GM12878 (cell line): ENCODE data around the gene SMIM38. TPM values are rescaled to one million over a fixed set of nuclear protein-coding genes. Genes with fewer than 3 reads are reported as not detected.

Source experiments
- ASH2L ChIP-seq: fragments of 300-600, 200-600 bp; sonication (generic); IDR thresholded peaks from 2 replicates; pipeline ENCODE4 v1.6.1; 2017; ENCODE audit warnings: low read depth, mild to moderate bottlenecking, borderline replicate concordance
- ATF2 ChIP-seq: IDR thresholded peaks from 2 replicates; pipeline ENCODE4 v1.6.1; 2012; ENCODE audit warnings: low read length, inconsistent platforms
- ATF7 ChIP-seq: fragments of 450-650 bp; IDR thresholded peaks from 2 replicates; pipeline ENCODE4 v1.6.1; 2016; ENCODE audit warnings: low read depth, mild to moderate bottlenecking
- CBFB ChIP-seq: IDR thresholded peaks from 2 replicates; pipeline ENCODE4 v1.6.1; 2016; ENCODE audit warnings: antibody characterized with exemption, low read depth
- CBX5 ChIP-seq: sonication (generic); IDR thresholded peaks from 2 replicates; pipeline ENCODE4 v1.6.1; 2016; ENCODE audit warnings: low read depth, moderate library complexity, mild to moderate bottlenecking, inconsistent platforms
- EP300 ChIP-seq, 2 experiments: fragments of 150-350 bp in 1 of 2; IDR thresholded peaks; 2 replicates each; pipeline ENCODE4 v1.6.1; 2011 to 2012; ENCODE audit warnings: low read depth in 2 of 2, low read length in 2 of 2, borderline replicate concordance in 1 of 2, improper control_type of control experiment in 1 of 2, inconsistent platforms in 1 of 2; ENCODE audit not compliant: control insufficient read depth in 1 of 2
- LARP7 ChIP-seq: fragments of 450-650 bp; IDR thresholded peaks from 2 replicates; pipeline ENCODE4 v1.6.1; 2017; ENCODE audit warnings: mild to moderate bottlenecking
- MAX ChIP-seq: IDR thresholded peaks from 2 replicates; pipeline ENCODE4 v1.6.1; 2012; ENCODE audit warnings: low read depth, low read length, improper control_type of control experiment
- NKRF ChIP-seq: fragments of 450-650 bp; conservative IDR thresholded peaks from 2 replicates; pipeline ENCODE4 v1.6.1; 2017; ENCODE audit warnings: mild to moderate bottlenecking, moderate library complexity
- NR2F1 ChIP-seq: fragments of 450-650 bp; conservative IDR thresholded peaks from 2 replicates; pipeline ENCODE4 v1.6.1; 2017; ENCODE audit warnings: mild to moderate bottlenecking
- SRF ChIP-seq, 2 experiments: IDR thresholded peaks; 2 replicates each; pipeline ENCODE4 v1.6.1; 2011; ENCODE audit warnings: low read depth in 2 of 2, low read length in 2 of 2, mild to moderate bottlenecking in 1 of 2, moderate library complexity in 1 of 2
- USF1 ChIP-seq: IDR thresholded peaks from 2 replicates; pipeline ENCODE4 v1.6.1; 2011; ENCODE audit warnings: borderline replicate concordance, low read depth, mild to moderate bottlenecking, moderate library complexity, mixed read lengths, low read length; ENCODE audit not compliant: insufficient read depth; ENCODE audit errors: extremely low read length
- YBX1 ChIP-seq: fragments of 450-650 bp; IDR thresholded peaks from 2 replicates; pipeline ENCODE4 v1.6.1; 2016; ENCODE audit warnings: antibody characterized with exemption
- ZBTB11 ChIP-seq: fragments of 450-650 bp; formaldehyde crosslinking; IDR thresholded peaks from 2 replicates; pipeline ENCODE4 v1.5.0; 2022; ENCODE audit warnings: mild to moderate bottlenecking, missing genetic modification characterization
- ZBTB40 ChIP-seq: fragments of 450-650 bp; IDR thresholded peaks from 2 replicates; pipeline ENCODE4 v1.6.1; 2016; ENCODE audit warnings: mild to moderate bottlenecking, moderate library complexity, borderline replicate concordance
- polyA plus RNA-seq, 11 experiments: library from polyadenylated mRNA; depleted of rRNA in 4 of 11; unstranded in 6 of 11; stranded (reverse) in 5 of 11; fragments of >200 nt; fragmentation: Nextera tagmentation in 4 of 11; fragmentation: Illumina TruSeq in 1 of 11; extraction: Ambion mirVana in 4 of 11; extraction: Trizol in 1 of 11; gene quantifications; 1 replicate in 1 of 11; 2 replicates in 10 of 11; pipeline versions ENCODE4 v1.2.1 to v1.2.3, GENCODE V29; 2011 to 2016; ENCODE audit warnings: inconsistent platforms in 2 of 11, missing spikeins in 2 of 11, low read depth in 1 of 11
- total RNA-seq, 4 experiments: library from RNA; depleted of rRNA in 3 of 4; stranded (reverse); fragments of >200 nt in 3 of 4; fragmentation: Illumina TruSeq in 1 of 4; extraction: Trizol in 1 of 4; gene quantifications; 2 replicates each; pipeline versions ENCODE4 v1.2.1 to v1.2.3, GENCODE V29; 2013 to 2021

The SMIM38 gene
- total and polyA plus RNA-seq, 10 of the 15 experiments (the other 5 are each of a cell fraction or from before 2014, with no cell fraction given), result 0.15 to 5.0 (median 2.1) TPM; not detected in 1

GRCh38 chr11:69155302-69156234 is at the start of gene SMIM38 (continued):
- TF ChIP-seq ZBTB40 (no peak), ASH2L (no peak), MAX (peak; percentile 67; the same call in 1 of the 2 replicates), CBX5 (no peak), NKRF (no peak), SRF (IDR thresholded peaks at IDR 0.05; ENCODE audit: low read depth in 2 of 2, low read length in 2 of 2) (no peak), EP300 (IDR thresholded peaks at IDR 0.05; ENCODE audit: borderline replicate concordance in 1 of 2, control insufficient read depth in 1 of 2, low read depth in 2 of 2, low read length in 2 of 2) (peak in 1 of 2 experiments; percentile 53; a peak in 1 of 4 replicates), LARP7 (no peak; the same call in 1 of the 2 replicates), USF1 (no peak), ZBTB11 (CRISPR knock-in tag) (no peak), NR2F1 (peak; percentile 32; the same call in 1 of the 2 replicates), CBFB (no peak; the same call in 1 of the 2 replicates), YBX1 (no peak), ATF2 (no peak), ATF7 (peak; percentile 51; the same call in 1 of the 2 replicates)
